NK-92 treated with Interleukin-12 subunit alpha and Interleukin-12 subunit beta, amount 100 ng/mL, for 24 hours (cell line): ENCODE results near the gene AKR7A3.
"Not testable (repeated sequence)": the region's sequence is repeated elsewhere in the genome, so short reads cannot be mapped to it uniquely, and the experiment has no call there.

Experiments
- DNase-seq: peaks from one replicate; lab custom pipeline; 2025; lab: John Stamatoyannopoulos, UW

The AKR7A3 gene

GRCh38 chr1:19319196-19319595 lies 30.6 kb upstream of the AKR7A3 start:
- no peak for DNase-seq

- no peak for DNase-seq
Observed at GRCh38 chr1:19317126-19317910, 28.7 kb upstream of the AKR7A3 start.

GRCh38 chr1:19315378-19316198 lies 27.0 kb upstream of the AKR7A3 start:
- no peak for DNase-seq

GRCh38 chr1:19313961-19314882 lies 25.7 kb upstream of the AKR7A3 start:
- no peak for DNase-seq

GRCh38 chr1:19313636-19313959 lies 25.0 kb upstream of the AKR7A3 start:
- DNase-seq: no peak

- no peak for DNase-seq
Observed at GRCh38 chr1:19312782-19313635, 24.4 kb upstream of the AKR7A3 start.

- peak; percentile 79 for DNase-seq
Observed at GRCh38 chr1:19311931-19312781, 23.6 kb upstream of the AKR7A3 start, which contains the start of the genes AKR7A2 and SLC66A1. Gene AKR7A2 (minus strand): TSS chr1:19312144. CDS start chr1:19312124, 20 bp downstream. Gene SLC66A1 (plus strand): TSS chr1:19312326. CDS start chr1:19317678, 5,352 bp downstream.

GRCh38 chr1:19311503-19311930 lies 22.9 kb upstream of the AKR7A3 start:
- no peak for DNase-seq

- DNase-seq: no peak
Observed at GRCh38 chr1:19310720-19311502, 22.3 kb upstream of the AKR7A3 start.

GRCh38 chr1:19310061-19310460 lies 21.5 kb upstream of the AKR7A3 start:
- no peak for DNase-seq

- DNase-seq: no peak
Observed at GRCh38 chr1:19309123-19309813, 20.7 kb upstream of the AKR7A3 start.

- DNase-seq: no peak
Observed at GRCh38 chr1:19308509-19308907, 19.9 kb upstream of the AKR7A3 start.

GRCh38 chr1:19307794-19308508 lies 19.4 kb upstream of the AKR7A3 start:
- DNase-seq: no peak

- no peak for DNase-seq
Observed at GRCh38 chr1:19306941-19307340, 18.4 kb upstream of the AKR7A3 start.

GRCh38 chr1:19305880-19306279 lies 17.3 kb upstream of the AKR7A3 start:
- no peak for DNase-seq

- DNase-seq: not testable (repeated sequence)
Observed at GRCh38 chr1:19304081-19304480, 15.5 kb upstream of the AKR7A3 start.

GRCh38 chr1:19300211-19300610 lies 11.6 kb upstream of the AKR7A3 start:
- no peak for DNase-seq

- DNase-seq: no peak
Observed at GRCh38 chr1:19294638-19295037, 6.1 kb upstream of the AKR7A3 start.
